GM18502 (cell line): ENCODE measurements around the gene BIRC3.
A peak's percentile ranks its signal among the peaks of the same experiment; 100 is the strongest.
"Not testable (repeated sequence)": the region's sequence is repeated elsewhere in the genome, so short reads cannot be mapped to it uniquely, and the experiment has no call there.

Experiments
- ATAC-seq: cut with Tn5 transposase; IDR thresholded peaks from one replicate; pipeline ENCODE4 v1.9.1; 2021; ENCODE audit warnings: mild to moderate bottlenecking; ENCODE audit not compliant: unreplicated experiment, poor library complexity

Gene BIRC3

GRCh38 chr11:102364991-102365390, 47.7 kb downstream of the BIRC3 start:
- ATAC-seq: no peak

- no peak for ATAC-seq
Measured at GRCh38 chr11:102367364-102367763, 50.1 kb downstream of the BIRC3 start.

GRCh38 chr11:102368472-102368871, 51.2 kb downstream of the BIRC3 start:
- peak; percentile 100 for ATAC-seq

GRCh38 chr11:102374633-102375424, 57.5 kb downstream of the BIRC3 start:
- ATAC-seq: not testable (repeated sequence)

GRCh38 chr11:102375720-102376399, 58.6 kb downstream of the BIRC3 start:
- ATAC-seq: no peak

GRCh38 chr11:102377891-102378290, 60.6 kb downstream of the BIRC3 start:
- no peak for ATAC-seq

GRCh38 chr11:102378818-102379217, 61.5 kb downstream of the BIRC3 start:
- no peak for ATAC-seq

GRCh38 chr11:102382384-102382783, 65.1 kb downstream of the BIRC3 start:
- ATAC-seq: no peak

- no peak for ATAC-seq
Measured at GRCh38 chr11:102383839-102384238, 66.6 kb downstream of the BIRC3 start.

GRCh38 chr11:102384419-102385079, 67.3 kb downstream of the BIRC3 start:
- no peak for ATAC-seq

- ATAC-seq: no peak
Measured at GRCh38 chr11:102385085-102386007, 68.1 kb downstream of the BIRC3 start.

GRCh38 chr11:102386136-102386734, 69.0 kb downstream of the BIRC3 start:
- ATAC-seq: no peak

- no peak for ATAC-seq
Measured at GRCh38 chr11:102387043-102387781, 69.9 kb downstream of the BIRC3 start.
